GM04504 (cell line): ENCODE results near the gene TMOD3.

Experiments used
- DNase-seq: peaks from one replicate; pipeline ENCODE4 v3.0.0-alpha.2; 2012; ENCODE audit warnings: low read depth

The TMOD3 gene

DNA sequence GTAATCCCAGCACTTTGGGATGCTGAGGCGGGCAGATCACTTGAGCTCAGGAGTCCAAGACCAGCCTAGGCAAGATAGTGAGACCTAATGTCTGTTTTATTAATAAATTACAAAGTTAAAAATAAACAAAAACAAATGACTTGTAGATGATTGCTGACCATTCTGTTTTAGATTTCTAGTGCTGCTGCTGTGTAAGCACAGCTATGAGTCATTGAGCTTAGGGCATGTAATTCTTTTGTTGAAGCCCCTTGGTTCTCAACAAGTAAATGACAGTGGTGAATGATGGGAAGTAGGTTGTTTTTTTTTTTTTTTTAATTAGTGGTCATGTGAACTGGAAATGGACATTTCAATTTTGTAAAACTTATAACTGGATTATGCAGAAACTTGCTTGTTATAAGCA lies 78.9 kb downstream of the TMOD3 start:
- DNase-seq: no peak

DNA sequence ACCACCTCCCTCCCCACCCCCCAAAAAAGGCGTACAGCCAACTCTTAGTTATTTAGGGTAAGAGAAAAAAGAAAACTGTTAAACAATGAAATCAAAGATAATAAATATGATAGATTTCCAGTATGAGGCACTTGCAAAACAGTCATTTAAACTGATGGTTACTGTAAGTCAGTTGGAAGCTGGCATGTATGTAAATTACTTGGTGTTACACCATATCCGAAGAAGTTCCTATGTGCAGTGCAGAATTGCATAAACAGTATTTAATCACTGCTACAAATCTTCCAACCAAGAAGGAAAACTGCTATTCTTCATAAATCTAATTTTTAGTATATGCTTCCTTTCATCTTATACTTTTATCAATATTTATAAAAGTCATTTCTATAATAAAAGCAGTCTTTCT lies 80.1 kb downstream of the TMOD3 start:
- DNase-seq: no peak

DNA sequence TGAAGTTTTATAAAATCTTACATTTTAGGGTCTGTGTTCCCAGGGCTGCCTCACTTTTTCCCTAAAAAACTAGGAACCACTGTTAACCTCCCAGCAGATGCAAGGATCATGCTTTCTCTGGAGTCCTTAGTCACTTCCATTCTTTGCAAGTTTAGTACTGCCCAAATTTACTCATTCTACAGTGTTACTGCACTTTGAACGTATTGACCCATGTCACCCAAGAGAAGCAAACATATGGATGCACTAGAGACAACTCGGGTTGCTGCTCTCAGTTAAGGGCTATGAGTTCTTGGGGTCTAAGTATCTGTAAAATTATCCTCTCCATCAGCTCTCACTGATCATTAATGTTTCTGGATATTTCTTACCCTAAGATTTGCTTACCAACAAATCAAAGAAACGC lies 83.1 kb downstream of the TMOD3 start:
- no peak for DNase-seq

DNA sequence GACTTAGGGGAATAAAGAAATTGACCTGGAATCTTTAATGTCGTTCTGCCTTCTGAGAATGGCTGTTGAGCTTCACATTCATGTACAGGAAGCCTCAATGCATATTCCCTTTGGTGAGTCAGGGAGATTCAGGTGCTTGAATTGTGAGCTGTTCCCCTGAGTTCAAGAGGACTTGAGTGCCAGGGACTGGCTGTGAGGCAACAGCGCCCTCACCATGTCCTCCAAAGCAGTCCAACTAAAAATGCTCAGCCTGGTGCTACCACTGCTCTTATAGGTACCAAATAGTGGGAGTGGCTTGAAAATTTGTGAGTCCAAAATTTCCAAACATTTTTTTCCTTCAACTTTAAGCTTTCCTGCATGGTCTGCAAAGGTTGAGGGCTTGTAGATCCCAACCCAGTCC lies 88.0 kb downstream of the TMOD3 start:
- DNase-seq: no peak

DNA sequence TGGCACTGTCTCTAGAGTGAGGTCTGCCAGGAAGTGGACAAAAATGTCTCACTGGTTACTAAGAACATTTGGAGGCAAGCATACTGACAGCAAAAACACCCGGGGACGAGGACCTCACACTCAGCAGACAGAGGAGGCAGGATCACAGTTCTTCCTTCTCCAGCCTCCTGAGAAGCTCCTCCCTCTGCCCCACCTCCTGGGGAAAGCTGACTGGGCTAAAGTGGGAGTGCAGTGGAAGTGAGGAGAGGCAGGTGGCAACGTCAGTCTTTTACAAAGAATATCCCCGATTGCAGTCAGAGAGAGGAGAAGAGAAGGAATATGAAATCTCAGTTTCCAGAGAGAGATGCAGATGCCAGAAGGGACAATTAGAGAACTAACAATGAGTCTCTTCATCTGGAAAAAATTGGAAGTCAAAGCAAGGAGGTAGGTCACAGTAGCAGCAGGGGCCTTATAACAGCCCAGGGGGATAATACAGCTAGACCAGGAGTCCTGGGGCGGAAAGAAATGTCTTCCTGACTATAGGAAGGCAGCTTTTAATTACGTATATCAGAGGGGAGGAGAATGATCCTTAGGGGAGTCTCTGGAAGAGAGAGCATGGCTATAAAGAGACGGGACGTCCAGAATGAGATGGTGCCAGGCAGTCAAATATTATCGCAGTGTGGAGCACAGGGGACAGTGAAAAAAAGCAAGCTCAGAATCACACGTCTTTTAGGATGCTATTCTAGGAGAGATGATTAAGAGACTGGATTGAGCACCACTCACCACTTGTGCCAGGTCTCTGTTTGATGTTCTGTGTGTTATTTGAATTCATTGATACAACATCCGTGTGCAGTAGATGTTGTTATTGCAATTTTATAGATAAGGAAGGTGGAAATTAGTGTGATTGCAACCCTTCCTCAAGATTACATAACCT lies 95.0 kb downstream of the TMOD3 start:
- DNase-seq: no peak

DNA sequence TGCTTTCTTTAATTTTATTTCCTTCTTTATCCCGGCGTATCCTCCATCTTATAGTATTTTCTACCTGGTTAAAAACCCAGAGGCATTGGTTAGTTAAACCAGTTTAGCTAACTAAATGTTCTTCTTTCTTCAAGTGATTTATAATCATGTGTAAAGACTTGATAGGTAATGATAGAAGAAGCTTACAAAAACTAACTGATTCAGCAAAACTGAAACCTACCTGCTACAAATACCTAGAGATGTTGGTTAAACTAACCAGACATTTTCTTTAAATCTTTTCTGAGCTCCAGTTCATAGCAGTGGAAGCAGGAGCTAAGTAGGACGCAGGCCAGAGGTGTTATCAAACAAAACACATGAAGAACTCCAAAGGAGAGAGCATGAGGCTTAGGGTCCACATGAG lies 97.4 kb downstream of the TMOD3 start:
- no peak for DNase-seq

GRCh38 chr15:51931016-51931415 lies 101.6 kb downstream of the TMOD3 start:
- DNase-seq: no peak

GRCh38 chr15:51931638-51932037 lies 102.2 kb downstream of the TMOD3 start:
- peak; percentile 7 for DNase-seq

GRCh38 chr15:51932161-51932560 lies 102.7 kb downstream of the TMOD3 start:
- no peak for DNase-seq

DNA sequence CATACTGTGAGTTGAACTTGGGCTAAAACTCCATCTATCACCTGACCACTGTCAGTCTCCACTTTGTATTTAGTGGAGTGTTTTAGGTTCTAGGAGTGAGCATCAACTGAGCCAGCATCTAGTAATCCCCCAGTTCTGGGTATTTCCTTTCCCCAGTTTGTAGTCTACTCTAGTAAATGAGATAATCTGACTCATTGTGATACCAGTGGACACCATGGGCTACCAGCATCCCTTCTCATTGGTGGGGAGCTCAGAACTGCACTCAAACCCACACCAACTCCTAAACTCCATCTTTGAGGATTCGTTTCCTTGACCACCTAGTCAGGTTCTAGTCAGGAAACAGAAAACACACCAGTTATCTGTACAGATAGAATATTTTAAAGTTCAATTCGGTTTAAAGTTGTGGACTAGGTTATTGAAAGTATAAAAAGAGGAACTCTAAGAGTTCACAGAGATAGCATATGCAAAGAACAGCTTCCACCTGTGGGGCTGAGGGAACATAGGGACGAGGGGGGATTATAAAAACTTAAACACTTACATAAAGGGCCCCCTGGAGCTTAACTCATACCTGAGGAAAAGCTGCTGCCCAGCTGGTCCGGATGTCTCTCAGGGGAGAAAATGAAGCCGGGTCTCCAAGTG lies 106.1 kb downstream of the TMOD3 start:
- no peak for DNase-seq

- DNase-seq: no peak
Observed at GRCh38 chr15:51936105-51936478, 106.6 kb downstream of the TMOD3 start.

DNA sequence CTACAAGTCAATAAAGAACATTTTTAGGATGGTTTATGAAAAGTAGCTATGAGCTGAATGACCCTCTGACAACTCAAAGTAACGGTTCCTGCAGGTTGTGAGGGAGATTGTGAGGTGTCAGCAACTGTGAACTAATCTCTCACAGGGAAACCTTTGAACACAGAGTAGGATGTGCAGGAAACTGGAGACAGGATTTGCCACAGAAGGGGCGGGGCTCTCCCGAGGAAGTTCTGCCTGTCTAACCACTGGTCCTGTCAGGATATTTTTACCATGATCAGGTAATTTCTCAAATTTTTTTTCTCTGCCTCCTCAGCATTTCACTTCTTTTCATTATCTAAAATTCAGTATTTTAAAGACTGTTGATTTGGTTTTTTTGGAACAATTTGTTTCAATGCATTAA lies 108.8 kb downstream of the TMOD3 start:
- no peak for DNase-seq

GRCh38 chr15:51939216-51939615 lies 109.8 kb downstream of the TMOD3 start:
- no peak for DNase-seq

- no peak for DNase-seq
Observed at GRCh38 chr15:51947124-51947523, 117.7 kb downstream of the TMOD3 start.

DNA sequence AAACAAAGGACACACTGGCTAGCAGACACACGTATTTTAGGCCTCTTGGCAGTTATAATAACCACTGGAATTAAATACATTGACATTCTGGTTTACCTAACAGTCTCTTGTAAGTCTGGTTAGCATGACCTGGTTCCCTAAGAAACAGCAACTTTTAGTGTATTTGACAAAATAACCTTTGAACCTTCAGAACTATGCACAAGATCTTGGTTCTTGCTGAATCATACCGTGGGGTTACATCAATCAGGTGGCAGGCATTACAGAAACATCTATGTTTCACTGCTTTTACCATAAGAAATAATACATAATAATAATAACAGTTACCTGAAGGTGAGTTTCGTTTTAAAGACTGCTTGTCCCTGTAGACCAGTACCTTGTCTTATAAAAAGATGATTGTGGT lies 123.4 kb downstream of the TMOD3 start:
- DNase-seq: no peak

- no peak for DNase-seq
Observed at GRCh38 chr15:51955504-51955903, 126.1 kb downstream of the TMOD3 start.
